Thymus (tissue), 11 donors: Measurements from ENCODE around the gene ARL4A. TPM values are rescaled to one million over a fixed set of nuclear protein-coding genes. Genes with fewer than 3 reads are reported as not detected.

Source experiments
- DNase-seq, 9 donors: peaks; one replicate each; pipeline ENCODE4 v3.0.0-alpha.2; 2013; ENCODE audit warnings: low spot score in 9 of 9, low read depth in 6 of 9, missing footprints in 1 of 9
- H3K27ac ChIP-seq, 2 donors: one replicate each; pipeline ENCODE4 v1.5.1; 2013; ENCODE audit warnings: control low read depth in 1 of 2, low read depth in 1 of 2, low read length in 1 of 2, mild to moderate bottlenecking in 1 of 2, moderate library complexity in 1 of 2
- H3K27me3 ChIP-seq, 2 donors: one replicate each; pipeline ENCODE4 v1.5.1; 2013; ENCODE audit warnings: low read length in 1 of 2; ENCODE audit not compliant: control insufficient read depth in 2 of 2, insufficient read depth in 1 of 2
- H3K36me3 ChIP-seq, 2 donors: one replicate each; pipeline ENCODE4 v1.5.1; 2013; ENCODE audit warnings: low read length in 1 of 2, mild to moderate bottlenecking in 1 of 2, moderate library complexity in 1 of 2; ENCODE audit not compliant: control insufficient read depth in 2 of 2, insufficient read depth in 2 of 2
- H3K4me1 ChIP-seq, 2 donors: one replicate each; pipeline ENCODE4 v1.5.1; 2013; ENCODE audit warnings: low read length in 2 of 2; ENCODE audit not compliant: control insufficient read depth in 2 of 2, insufficient read depth in 2 of 2
- H3K4me3 ChIP-seq, 2 donors: one replicate each; pipeline ENCODE4 v1.5.1; 2013; ENCODE audit warnings: low read length in 2 of 2, control low read depth in 1 of 2, mild to moderate bottlenecking in 1 of 2
- H3K9me3 ChIP-seq, 2 donors: one replicate each; pipeline ENCODE4 v1.5.1; 2013; ENCODE audit warnings: low read length in 1 of 2, mild to moderate bottlenecking in 1 of 2; ENCODE audit not compliant: control insufficient read depth in 2 of 2, insufficient read depth in 1 of 2
- WGBS: extraction: QIAGEN DNeasy Blood & Tissue Kit; methylation state at CpG from one replicate; pipeline ENCODE4 v1.1.7; 2013; 5-methylcytosine and 5-hydroxymethylcytosine counted together
- polyA plus RNA-seq: library from polyadenylated mRNA; stranded (reverse); fragments of 200-250 nt; gene quantifications from one replicate; pipeline ENCODE4 v1.2.3, GENCODE V29; 2013
- total RNA-seq: library from RNA; stranded (reverse); fragments of 120-200 nt; gene quantifications from one replicate; pipeline ENCODE4 v1.2.4, GENCODE V29; 2013
- donor health status: healthy.

The ARL4A gene
- total and polyA plus RNA-seq, 2 donors: 28.2 to 70.3 TPM

- no peaks in the 10 kb centered on the region for H3K36me3 ChIP-seq
- H3K9me3 ChIP-seq: no peaks in the 10 kb centered on the region
- peaks cover 0 to 18% of the 10 kb centered on the region in 2 donors for H3K4me1 ChIP-seq
- H3K27me3 ChIP-seq: no peaks in the 10 kb centered on the region
- DNase-seq: no peak
- no peak overlapping the region for H3K4me3 ChIP-seq
- peak overlapping the region; percentile 46 to 53 for H3K27ac ChIP-seq
- WGBS: 90% methylated on average over 7 of the region's 7 CpGs
Observed at GRCh38 chr7:12716134-12716681, 28.8 kb downstream of the ARL4A start.

GRCh38 chr7:12716722-12717121 is 29.3 kb downstream of the ARL4A start:
- Histone ChIP-seq H3K27ac (no peak overlapping the region), H3K4me3 (no peak overlapping the region), H3K27me3 (no peaks in the 10 kb centered on the region), H3K36me3 (no peaks in the 10 kb centered on the region), H3K9me3 (no peaks in the 10 kb centered on the region), H3K4me1 (peaks cover 0 to 18% of the 10 kb centered on the region in 2 donors)
- 93% methylated on average over 3 of the region's 3 CpGs for WGBS
- DNase-seq: no peak

GRCh38 chr7:12719141-12719919 is 31.9 kb downstream of the ARL4A start:
- WGBS: 85% methylated on average over 5 of the region's 5 CpGs
- no peaks in the 10 kb centered on the region for H3K9me3 ChIP-seq
- H3K36me3 ChIP-seq: no peaks in the 10 kb centered on the region
- DNase-seq: no peak
- H3K4me1 ChIP-seq: peaks cover 0 to 18% of the 10 kb centered on the region in 2 donors
- H3K27ac ChIP-seq: peak overlapping the region in 1 of 2 donors; percentile 71
- H3K27me3 ChIP-seq: no peaks in the 10 kb centered on the region
- H3K4me3 ChIP-seq: no peak overlapping the region

- WGBS: 91% methylated on average over 17 of the region's 17 CpGs
- H3K4me1 ChIP-seq: peaks cover 0 to 17% of the 10 kb centered on the region in 2 donors
Observed at GRCh38 chr7:12719981-12720865, 32.8 kb downstream of the ARL4A start.

GRCh38 chr7:12721286-12721830 is 33.9 kb downstream of the ARL4A start:
- Histone ChIP-seq H3K27ac (peak overlapping the region in 1 of 2 donors; percentile 61), H3K4me1 (peaks cover 0 to 6% of the 10 kb centered on the region in 2 donors), H3K36me3 (no peaks in the 10 kb centered on the region), H3K9me3 (no peaks in the 10 kb centered on the region), H3K27me3 (no peaks in the 10 kb centered on the region), H3K4me3 (no peak overlapping the region)
- WGBS: 95% methylated on average over 6 of the region's 6 CpGs
- no peak for DNase-seq

More at GRCh38 chr7:12719981-12720865, 32.8 kb downstream of the ARL4A start:
- DNase-seq: no peak
- H3K36me3 ChIP-seq: no peaks in the 10 kb centered on the region
- peak overlapping the region; percentile 12 to 68 for H3K27ac ChIP-seq
- no peaks in the 10 kb centered on the region for H3K9me3 ChIP-seq
- H3K27me3 ChIP-seq: no peaks in the 10 kb centered on the region
- H3K4me3 ChIP-seq: no peak overlapping the region

GRCh38 chr7:12722136-12722535 is 34.7 kb downstream of the ARL4A start:
- Histone ChIP-seq H3K4me3 (no peak overlapping the region), H3K9me3 (no peaks in the 10 kb centered on the region), H3K36me3 (no peaks in the 10 kb centered on the region), H3K27ac (peak overlapping the region; percentile 46 to 61), H3K27me3 (no peaks in the 10 kb centered on the region), H3K4me1 (peaks cover 0 to 5% of the 10 kb centered on the region in 2 donors)
- no peak for DNase-seq
- WGBS: 86% methylated on average over 2 of the region's 2 CpGs

GRCh38 chr7:12722636-12723605 is 35.5 kb downstream of the ARL4A start:
- Histone ChIP-seq H3K36me3 (no peaks in the 10 kb centered on the region), H3K9me3 (no peaks in the 10 kb centered on the region), H3K4me3 (no peak overlapping the region), H3K27me3 (no peaks in the 10 kb centered on the region), H3K27ac (peak overlapping the region in 1 of 2 donors; percentile 2), H3K4me1 (peaks cover 0 to 5% of the 10 kb centered on the region in 2 donors)
- no peak for DNase-seq
- 93% methylated on average over 4 of the region's 4 CpGs for WGBS
